Fibroblast of lung (primary cell): ENCODE measurements around the gene CAMK1D.

Source experiments
- EZH2 ChIP-seq: IDR thresholded peaks from 2 replicates; pipeline ENCODE4 v1.5.1; 2012; ENCODE audit warnings: low read length, control low read depth, mild to moderate bottlenecking; ENCODE audit errors: missing control alignments
- TF ChIP-seq, protein P1 (sequence below), 2 donors: IDR thresholded peaks in 1 of 2; conservative IDR thresholded peaks in 1 of 2; 1 replicate in 1 of 2; 2 replicates in 1 of 2; pipeline ENCODE4 v1.5.1; 2011 to 2012; ENCODE audit warnings: low read length in 2 of 2, control low read depth in 1 of 2, inconsistent platforms in 1 of 2, low read depth in 1 of 2, mild to moderate bottlenecking in 1 of 2

DNA sequence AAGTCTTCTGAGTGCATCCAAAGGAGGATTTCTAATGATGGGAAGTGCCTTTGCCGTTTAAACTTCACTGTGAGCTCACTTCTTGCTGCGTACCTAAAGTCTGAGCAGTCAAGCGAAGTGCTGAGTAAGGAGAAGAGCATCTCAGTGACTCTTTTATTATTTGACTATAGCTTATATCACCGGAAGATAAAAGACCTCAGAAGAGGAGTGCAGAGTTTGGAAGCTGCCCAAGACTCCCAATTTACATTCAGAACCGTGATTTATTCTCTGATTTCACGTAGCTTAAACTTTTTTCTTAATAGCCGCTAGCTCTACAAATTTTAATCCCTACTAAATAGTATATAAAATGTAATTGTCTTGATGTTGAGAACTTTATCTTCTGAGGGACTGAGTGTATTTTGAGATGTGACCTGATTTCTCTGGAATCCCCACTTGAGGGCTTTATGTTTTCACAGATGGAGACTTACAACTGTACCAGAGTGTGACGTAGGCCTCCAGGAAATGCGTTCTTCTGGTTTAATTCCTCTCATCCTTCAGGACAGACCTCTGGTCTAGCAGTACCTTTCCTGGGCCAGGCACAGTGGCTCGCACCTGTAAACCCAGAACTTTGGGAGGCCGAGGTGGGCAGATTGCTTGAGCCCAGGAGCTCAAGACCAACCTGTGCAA lies 51.1 kb downstream of the CAMK1D start:
- TF ChIP-seq, protein P1, sequence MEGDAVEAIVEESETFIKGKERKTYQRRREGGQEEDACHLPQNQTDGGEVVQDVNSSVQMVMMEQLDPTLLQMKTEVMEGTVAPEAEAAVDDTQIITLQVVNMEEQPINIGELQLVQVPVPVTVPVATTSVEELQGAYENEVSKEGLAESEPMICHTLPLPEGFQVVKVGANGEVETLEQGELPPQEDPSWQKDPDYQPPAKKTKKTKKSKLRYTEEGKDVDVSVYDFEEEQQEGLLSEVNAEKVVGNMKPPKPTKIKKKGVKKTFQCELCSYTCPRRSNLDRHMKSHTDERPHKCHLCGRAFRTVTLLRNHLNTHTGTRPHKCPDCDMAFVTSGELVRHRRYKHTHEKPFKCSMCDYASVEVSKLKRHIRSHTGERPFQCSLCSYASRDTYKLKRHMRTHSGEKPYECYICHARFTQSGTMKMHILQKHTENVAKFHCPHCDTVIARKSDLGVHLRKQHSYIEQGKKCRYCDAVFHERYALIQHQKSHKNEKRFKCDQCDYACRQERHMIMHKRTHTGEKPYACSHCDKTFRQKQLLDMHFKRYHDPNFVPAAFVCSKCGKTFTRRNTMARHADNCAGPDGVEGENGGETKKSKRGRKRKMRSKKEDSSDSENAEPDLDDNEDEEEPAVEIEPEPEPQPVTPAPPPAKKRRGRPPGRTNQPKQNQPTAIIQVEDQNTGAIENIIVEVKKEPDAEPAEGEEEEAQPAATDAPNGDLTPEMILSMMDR (conservative IDR thresholded peaks at IDR 0.05 in 1 of 2, IDR thresholded peaks at IDR 0.05 in 1 of 2; ENCODE audit: low read depth in 1 of 2, low read length in 2 of 2), result no peak
- no peak for TF ChIP-seq EZH2
